Lung microvascular endothelial cell (primary cell): ENCODE results near the gene HACL1. TPM values are rescaled to one million over a fixed set of nuclear protein-coding genes. Genes with fewer than 3 reads are reported as not detected.
A peak's percentile ranks its signal among the peaks of the same experiment; 100 is the strongest.

Experiments
- DNase-seq, 2 donors: peaks; one replicate each; pipeline versions ENCODE4 v3.0.0 to v3.0.0-alpha.2; 2010; ENCODE audit warnings: low read depth in 2 of 2
- total RNA-seq: library from RNA; depleted of rRNA; stranded (reverse); fragments of >200 nt; gene quantifications from 2 replicates; pipeline ENCODE4 v1.2.1, GENCODE V29; 2014

Gene HACL1
- 24.8 and 26.2 TPM in 2 replicates for total RNA-seq

DNA sequence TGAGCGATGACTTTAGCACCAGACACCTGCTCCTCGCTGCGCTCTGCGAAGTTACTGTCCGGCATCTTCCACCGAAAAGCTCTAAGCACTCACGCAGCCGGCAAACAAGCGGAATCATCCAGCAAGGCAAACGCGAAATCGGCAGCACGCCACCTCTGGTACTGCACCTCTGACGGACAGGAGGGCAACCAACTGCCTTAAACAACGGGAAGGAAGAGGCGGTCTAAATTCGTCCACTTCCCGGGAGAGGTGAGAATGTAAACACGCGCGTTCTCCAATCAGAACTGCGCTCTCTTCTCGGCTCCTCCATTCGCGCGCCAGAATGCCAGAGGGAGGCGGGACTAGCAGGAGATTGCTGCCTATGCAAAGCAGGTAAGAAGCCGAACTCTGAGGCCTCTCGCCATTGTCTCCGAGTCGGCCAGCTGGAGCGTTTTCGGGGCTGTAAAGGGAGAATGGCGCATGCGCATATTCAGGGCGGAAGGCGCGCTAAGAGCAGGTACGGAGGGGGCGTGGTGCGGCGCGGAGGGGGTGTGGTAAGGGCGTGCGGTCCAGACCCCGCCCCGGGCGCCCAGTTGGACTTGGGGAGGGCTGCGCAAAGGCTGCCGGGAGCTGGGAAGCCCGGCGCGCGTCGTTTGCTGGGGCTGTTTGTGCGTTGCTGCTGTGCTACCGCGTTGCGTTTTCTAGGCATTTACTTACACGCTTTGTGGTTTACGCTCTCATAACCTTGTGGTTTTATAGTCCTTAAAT lies at the start of gene HACL1, which contains the start of gene BTD:
Gene HACL1, minus strand, starts transcription at position 171 of the 747 bp plus-strand sequence. Its CDS starts 106 bp downstream, at position 65.
Gene BTD, plus strand, starts transcription at position 347 of the 747 bp plus-strand sequence. CDS start 33,695 bp downstream, outside the sequence.
- DNase-seq, result peak; percentile 98 to 99

DNA sequence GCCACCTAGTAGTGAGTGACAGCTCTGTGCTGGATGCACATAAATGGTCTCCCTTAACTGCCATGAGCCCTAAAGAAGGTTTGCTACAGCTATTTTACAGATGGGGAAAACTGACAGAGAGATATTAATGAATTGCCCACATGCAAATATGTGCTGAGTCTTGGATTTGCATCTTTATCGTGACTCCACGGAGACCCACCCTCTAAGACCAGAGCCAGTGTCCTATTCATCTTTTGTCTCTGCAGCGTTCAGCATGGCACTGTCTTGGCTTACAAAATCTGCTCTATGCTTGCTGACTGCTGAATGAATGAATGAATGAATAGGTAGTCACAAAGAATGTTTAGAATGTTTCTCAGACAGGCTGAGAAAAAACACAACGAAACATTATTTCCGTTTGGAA lies 48.5 kb upstream of the HACL1 start:
- no peak for DNase-seq

DNA sequence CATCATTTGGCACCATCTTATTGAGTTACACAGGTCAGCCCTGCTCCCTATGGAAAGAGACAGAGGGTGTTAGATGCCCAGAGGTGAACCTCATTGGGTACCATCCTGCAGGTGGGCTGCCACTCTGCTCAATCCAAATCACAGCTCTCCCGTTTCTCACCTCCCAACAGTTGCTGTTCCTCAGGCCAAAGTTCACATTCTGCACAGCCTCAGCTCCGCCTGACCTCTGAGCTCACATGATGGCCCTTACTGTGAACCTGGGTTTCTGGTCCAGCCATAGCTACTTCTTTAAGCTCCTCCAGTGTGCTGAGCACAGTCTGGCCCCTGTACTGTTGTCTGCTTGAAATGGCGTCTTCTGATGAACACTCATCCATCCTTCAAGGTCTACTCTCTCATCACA lies 48.0 kb upstream of the HACL1 start:
- no peak for DNase-seq

DNA sequence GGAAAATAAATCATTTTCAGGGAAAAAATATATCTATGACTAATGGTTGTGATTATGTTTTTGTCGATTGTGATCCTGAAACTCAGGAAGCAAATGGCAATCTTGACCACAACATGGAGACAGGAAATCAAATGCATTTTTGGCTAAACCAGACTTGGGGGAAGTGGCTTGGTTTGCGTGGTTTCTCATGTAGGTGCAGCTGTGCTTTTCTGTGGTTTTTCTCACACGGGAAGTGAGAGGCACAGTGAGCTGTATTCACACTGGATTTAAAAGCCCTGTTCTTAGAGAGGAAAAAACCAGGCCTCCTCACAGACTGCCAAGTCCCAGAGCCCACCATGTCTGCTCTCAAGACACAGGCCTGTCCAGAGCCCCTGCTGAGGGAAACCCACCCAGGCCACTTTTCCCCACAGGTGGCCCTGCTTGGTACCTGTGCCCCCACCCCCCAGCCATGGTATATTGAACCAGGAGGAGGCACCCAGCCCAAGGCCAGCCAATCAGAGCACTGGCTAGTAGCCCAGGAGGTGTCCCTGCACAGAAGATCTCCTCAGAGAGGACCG lies 46.3 kb upstream of the HACL1 start:
- peak; percentile 87 to 99 for DNase-seq

DNA sequence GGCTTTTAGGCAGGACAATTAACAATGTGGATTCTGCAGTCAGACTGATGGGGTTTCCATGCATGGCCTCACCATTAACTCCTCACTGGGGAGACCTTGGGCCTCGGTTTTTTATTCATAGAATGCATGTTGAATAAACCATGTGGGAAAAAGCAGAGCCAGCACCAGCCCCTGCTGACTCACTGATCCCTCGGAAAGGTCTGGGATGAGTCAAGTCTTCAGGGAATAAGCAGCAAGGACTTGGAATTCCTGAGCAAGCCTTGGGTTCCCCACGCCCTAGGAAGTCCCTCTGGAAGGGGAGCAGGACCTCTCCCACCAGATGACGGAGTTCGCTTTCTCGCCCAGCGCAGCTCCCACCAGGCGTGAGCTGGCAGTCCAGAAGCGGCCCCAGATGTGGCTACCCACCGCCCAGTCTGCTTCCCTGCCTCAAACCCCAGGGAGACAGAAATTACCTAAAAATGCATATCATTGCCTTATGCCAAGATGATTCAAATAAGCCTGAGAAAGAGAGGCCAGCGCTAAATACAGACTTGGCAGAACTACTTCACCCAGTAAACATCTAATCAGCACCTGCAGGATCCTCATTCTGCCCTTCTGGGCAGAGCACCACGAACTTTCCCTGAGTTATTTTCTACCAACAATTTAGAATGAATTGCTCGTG lies 45.6 kb upstream of the HACL1 start:
- peak; percentile 61 to 100 for DNase-seq

DNA sequence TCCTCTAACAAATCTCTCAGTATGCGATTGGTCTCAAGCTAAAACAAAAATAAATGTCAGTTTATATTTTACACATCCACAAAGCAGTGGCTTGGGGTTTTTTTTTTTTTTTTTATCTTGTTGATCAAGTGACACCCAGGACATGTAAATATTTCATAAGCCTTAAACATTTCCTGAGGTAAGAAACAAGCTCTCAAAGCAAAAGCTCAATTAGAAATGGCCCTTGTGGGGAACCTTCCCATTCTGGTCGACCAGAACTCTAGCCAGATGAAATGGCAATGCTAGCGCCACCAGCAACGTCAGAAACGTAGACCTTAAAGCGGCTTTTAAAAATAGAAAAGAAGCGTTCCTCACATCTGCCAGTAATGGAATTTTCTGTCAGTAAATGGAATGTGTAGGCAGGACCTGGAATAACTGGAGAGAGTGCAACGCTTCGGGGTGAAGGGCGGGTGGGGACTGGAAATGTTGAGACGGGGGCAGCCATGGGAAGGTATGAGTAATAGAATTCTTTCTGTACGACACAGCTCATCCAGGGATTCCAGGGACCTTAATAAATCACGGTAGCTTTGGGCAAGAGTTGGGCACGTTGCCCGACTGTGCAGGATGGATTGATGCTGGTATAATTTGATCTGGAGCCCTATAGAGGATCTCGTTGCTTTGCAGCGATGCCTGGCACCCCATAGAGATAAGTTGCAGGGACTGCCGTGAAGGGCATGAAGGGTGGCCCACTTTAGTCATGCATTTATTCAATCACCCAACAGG lies 44.6 kb upstream of the HACL1 start:
- peak; percentile 96 to 97 for DNase-seq

DNA sequence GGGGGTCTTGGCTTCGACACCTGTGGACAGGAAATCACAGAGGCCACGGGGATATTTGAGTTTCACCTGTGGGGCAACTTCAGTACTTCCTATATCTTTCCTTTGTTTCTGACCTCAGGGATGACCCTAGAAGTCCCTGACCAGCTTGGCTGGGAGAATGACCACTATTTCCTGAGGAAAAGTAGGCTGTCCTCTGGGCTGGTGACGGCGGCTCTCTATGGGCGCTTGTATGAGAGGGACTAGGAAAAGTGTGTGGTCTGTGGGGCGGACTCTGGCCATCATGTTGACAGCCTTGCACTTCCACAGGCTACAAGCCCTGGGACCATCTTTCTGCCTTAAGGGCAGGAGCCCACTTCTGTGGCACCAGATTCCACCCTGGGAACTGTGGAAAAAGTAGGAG lies 43.9 kb upstream of the HACL1 start:
- peak; percentile 78 to 86 for DNase-seq

DNA sequence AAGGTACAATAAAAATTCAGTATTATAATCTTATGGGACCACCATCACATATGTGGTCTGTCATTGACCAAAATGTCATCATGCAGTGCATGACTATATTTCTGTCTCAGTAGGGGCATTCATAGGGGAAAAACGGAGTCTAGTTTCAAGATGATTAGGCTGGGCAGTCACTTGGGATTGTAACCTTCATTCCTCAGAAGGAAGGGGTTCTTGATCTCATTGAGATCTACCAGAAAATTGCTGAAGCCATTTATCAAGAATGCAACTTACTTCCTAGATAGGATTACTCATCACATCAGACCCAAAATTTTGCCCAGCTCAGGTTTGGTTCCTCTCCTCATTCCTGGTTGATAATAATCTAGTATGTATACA lies 37.5 kb upstream of the HACL1 start:
- peak in 1 of 2 donors; percentile 57 for DNase-seq

DNA sequence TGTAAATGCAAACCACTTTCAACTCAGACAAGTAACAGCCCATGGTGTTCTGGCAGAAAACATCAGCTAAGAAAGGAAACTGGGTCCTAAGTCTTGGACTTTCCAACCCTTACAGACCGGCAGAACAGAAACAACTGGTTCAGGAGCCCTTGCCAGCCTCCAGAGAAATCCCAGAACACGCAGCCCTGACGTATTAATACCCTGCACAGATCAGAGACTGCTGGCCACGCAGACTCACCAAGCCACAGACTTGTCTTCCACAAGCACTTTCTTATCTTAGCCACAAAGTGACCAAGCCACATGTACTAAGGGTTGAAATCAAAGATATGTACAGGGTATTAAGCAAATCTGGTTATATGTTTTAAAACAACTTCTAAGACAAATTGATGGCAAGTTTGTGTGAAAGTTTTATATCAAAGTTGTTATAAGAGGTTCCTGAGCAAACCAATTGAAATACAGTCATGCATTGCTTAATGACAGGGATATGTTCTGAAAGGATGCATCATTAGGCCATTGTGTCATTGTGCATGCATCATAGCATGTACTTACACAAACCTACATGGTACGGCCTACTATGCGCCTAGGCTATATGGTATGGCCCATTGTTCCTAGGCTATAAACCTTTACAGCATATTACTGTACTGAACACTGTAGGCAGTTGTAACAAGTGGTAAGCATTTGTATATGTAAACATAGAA lies 37.0 kb upstream of the HACL1 start:
- peak in 1 of 2 donors; percentile 26 for DNase-seq

DNA sequence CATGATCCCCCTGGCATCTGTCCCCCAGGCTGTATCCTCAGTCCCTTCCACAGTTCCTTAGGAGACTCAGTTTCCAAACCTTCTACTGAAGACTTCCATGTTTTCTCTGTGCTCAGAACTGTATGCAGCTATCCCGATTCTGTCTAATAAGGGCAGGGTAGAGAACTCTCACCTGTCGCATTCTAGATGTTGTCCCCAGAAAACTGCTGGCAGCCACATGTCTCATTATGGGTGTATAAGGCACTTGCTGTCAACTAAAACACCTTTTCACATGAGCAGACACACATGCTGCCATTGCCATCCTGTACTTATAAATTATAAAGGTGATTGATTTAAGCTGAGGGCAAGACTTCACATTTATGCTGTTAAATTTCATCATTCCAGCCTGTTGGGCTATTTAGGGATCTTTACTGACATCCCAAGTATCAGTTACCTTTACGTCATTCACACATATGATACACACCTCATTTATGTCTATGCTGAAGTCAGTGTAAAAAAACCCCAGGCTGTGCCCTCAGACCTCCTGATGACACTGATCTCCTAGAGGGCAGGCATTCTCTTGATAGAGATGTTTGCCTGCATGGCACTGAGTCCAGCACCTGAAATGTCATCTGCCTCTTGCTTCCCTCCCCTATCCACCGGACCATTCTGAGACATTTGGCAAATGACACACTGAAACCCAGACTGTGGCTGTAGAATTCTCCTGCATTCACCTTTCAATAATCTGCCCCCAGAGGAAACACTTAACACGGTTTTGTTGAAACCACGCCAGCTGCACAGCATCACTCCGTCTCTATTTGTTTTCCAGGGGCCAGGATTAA lies 36.0 kb upstream of the HACL1 start:
- peak; percentile 43 to 68 for DNase-seq

DNA sequence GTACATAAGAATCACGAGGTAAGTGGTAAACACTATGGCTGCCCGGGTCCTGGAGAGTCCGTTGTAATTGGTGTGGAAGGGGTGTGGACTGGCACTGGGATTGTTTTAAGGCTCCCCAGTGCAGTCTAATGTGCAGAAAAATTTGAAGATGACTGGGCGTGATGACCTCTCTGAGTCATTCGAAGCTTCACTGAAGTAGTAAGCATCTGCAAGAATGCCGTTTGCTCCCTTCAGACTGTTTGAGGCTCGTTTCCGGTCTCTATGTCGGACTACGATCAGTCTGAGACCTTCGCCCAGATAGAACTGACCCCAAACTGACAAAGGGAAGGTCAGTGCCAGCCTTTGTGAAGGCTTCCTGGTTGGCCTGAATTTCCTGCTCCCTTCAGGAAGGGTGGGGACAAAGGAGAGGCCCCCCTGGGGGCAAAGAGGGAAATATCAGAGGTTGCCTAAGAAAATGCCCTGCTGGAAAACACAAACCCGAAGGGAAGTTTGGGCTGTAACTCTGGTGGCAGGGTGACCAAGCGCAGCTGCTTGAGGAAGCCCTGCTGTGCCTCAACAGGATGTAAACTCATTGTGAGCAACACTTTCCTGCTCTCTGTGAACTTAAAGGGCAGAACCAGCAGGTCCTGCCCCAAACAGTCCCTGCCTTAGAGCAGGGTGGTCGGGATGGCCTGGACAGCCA lies 34.8 kb upstream of the HACL1 start:
- DNase-seq, result peak; percentile 54 to 98

DNA sequence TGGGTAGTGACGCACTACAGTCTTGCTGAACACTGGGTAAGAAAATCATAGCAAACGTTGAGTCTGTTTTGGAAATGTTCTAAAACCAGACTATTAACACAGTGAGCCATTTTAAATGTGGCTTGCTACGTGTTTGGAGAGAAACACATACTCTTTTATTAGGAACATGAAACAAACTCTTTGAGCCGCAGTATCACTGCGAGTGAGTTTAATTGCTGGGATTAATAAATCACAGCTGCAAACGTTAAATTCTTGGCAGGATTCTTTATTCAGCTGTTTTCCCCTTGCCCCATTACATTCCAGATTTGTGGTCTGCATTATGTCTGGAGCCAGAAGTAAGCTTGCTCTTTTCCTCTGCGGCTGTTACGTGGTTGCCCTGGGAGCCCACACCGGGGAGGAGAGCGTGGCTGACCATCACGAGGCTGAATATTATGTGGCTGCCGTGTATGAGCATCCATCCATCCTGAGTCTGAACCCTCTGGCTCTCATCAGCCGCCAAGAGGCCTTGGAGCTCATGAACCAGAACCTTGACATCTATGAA lies 33.8 kb upstream of the HACL1 start:
- no peak for DNase-seq

DNA sequence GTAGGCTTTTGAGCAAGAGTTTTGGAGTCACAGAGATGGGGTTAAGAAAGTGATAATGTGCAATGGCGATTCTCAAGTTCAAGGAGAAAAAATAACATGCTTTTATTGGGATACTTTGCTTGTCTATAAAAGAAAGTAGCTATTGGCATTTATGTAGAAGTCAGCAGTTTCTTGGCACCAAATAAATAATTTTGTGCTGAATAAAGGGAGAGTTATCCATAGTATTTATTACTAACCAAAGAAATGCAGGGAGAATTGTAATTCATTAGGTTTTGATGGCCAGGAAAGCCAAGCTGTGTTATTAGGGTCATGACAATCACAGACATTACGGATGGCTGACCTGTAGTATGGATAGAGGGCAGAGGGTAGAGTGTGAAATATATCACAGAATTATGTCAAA lies 33.3 kb upstream of the HACL1 start:
- DNase-seq, result no peak

DNA sequence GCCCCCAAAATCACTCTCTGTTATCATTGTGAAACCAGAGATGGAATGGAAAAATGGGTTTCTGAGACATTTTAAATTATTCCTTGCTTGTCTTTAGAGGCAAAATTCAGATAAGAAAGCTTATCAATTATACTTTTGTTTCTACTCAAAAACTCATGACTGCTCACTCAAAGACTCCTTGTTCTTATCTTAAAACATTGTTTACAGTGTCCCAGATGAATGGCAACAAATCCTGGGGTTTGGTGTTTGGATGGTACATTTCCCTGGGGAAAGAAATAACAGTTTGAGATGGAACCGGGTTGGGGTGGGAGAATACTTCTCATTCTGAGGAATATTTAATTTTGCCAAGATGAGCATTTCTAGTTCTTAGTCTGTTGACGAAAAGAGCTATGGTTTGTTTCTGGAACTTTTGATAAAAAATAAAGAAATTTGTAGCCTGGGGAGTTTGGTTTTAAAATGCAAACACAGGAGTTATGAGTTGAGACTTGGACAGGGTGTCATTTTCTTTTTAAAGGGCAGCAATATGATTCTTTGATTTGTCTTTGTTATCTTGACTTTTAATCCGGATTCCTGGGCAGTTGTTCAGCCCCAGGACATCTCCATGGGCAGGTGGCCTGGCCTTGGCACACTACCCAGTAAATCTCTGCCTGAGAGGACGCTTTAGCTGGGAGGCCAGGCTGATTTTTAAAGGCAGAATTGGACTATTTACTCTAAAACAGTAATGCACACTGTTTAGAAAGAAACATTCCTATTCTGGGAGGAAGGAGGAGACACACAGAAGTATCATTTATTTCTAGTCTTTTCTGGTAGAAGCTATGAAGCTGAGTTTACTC lies 32.6 kb upstream of the HACL1 start:
- peak in 1 of 2 donors; percentile 47 for DNase-seq

DNA sequence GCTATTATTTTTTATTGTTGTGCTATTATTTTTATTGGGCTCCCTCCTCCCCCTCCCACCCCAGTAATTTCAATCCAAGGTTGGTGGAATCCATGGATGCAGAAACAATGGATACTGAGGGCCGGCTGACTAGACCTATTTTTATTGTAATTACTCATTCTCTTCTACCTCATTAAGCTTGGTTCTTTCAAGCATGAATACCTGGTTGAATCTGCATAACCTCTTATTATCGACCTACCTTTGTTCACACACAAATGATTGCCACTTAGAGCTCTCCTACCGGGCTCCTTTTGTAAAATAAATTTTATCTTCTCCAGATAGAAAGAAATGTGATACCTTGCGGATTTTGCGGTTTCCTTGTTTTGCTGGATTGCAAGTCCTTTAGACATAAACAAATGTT lies 31.8 kb upstream of the HACL1 start:
- DNase-seq, result no peak

DNA sequence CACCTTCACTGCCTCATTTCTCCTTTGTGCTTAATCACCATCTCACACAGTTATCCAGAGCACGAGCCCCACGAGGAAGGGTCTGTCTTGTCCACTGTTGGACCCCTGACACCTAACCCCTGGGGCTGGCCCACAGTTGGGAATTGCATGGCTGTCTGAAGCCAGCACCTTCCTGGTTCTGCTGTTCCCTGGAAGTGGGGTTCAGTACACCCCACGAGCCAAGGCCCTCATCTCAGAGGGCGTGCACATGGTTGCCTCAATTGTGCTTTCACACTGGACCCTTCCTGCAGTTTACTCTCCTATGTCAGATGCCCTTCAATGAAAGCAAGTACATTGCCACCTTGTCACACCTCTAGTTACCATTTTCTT lies 30.8 kb upstream of the HACL1 start:
- DNase-seq, result no peak

DNA sequence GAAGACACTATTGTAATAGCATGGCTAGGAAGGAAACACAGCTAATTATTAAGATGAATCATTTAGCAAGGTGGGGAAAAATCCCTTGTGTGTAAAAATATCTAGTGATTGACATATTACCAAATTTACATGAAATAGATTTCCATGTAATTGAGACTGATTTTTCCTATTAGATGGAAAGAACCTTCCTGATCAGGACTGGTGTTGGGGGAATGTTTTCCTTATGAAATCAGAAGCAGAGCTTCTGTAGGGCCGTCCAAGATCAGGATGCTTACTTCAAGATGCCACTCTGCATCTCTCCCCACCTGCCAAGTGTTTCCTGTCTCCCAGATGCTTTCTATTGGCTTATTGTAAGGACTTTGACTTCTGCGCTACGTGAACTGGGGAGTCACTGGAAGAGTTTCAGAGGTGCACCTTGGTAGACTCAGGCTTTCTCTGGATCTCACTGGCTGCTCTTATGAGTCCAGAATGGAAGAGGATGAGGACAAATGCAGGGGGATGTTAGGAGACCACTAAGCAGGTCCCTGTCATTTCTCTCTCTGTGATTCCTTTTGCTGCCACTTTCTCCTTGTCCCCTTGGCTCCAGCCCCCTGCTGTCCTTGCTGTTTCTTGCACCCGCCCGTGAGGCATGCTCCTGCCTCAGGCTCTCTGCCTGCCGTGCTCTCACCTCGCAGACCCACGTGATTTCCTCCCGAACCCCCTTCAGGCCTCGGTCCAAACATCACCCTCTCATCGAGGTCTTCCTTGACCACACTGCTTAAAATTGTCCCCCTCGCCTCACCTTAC lies 30.2 kb upstream of the HACL1 start:
- peak in 1 of 2 donors; percentile 61 for DNase-seq
